GM19395 (cell line): ENCODE results near the gene RNF144B.
"Not testable (repeated sequence)": the region's sequence is repeated elsewhere in the genome, so short reads cannot be mapped to it uniquely, and the experiment has no call there.

ENCODE experiments used
- ATAC-seq: cut with Tn5 transposase; IDR thresholded peaks from one replicate; pipeline ENCODE4 v1.9.1; 2021; ENCODE audit warnings: mild to moderate bottlenecking, moderate library complexity; ENCODE audit not compliant: unreplicated experiment

Gene RNF144B

DNA sequence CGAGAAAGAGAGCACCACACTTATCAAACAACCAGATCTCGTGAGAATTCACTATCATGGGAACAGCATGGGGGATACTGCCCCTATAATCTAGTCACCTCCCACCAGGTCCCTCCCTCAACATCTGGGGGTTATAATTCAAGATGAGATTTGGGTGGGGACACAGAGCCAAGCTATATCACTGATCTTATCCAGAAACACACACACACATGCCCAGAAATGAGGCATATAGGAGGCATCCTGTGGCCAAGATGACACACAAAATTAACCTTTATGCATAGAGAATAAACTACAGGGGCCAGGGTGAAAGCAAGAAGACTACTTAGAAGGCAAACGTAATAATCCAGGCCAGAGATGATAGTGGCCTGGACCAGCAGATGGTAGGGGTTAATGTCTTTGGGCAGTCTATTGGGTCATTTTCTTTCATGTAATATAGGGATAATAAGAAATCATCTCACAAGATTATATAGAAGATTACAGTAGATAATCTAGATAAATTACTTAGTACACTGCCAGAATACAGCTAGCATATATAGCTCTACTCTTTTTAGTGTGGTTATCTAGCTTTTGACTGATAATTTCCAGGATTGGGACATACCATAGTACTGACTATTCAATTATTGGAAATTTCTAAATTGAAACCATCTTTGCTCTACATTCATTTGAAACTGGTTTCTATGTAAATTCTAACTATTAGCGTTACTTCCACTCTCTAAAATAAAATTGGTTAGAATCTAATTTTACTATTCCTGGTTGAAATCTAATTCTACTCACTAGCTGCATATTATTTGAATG, 20.0 kb downstream of the RNF144B start:
- ATAC-seq: no peak

DNA sequence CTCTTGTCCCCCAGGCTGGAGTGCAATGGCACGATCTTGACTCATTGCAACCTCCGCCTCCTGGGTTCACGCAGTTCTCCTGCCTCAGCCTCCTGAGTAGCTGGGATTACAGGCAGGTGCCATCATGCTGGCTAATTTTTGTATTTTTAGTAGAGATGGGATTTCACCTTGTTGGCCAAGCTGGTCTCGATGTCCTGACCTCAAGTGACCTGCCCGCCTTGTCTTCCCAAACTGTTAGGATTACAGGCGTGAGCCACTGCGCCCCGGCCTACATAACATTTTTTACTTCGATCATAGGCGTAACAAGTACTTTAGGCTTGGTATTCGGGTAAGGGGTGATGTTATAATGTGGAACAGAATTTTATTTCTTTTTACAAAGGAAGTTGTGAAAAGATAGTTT, 22.5 kb downstream of the RNF144B start:
- ATAC-seq: not testable (repeated sequence)

DNA sequence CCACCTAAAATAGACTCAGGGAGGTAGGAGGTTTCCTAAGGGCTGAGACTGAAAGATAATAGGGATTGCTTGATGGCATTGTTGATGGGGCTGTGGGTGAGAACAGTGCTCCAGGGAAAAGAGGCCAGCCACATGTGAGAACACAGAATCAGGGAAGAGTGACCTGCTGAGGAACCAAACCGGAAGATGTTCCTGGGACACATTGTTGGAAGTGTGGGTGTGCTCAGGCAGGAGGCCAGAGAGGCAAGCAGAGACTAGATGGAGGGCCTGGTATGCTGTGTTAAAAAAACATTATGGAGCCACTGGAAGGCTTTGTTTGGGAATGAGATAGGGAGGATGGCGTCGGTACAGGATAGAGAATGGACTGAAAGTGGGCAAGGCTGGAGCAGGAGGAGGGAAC, 23.3 kb downstream of the RNF144B start:
- no peak for ATAC-seq

DNA sequence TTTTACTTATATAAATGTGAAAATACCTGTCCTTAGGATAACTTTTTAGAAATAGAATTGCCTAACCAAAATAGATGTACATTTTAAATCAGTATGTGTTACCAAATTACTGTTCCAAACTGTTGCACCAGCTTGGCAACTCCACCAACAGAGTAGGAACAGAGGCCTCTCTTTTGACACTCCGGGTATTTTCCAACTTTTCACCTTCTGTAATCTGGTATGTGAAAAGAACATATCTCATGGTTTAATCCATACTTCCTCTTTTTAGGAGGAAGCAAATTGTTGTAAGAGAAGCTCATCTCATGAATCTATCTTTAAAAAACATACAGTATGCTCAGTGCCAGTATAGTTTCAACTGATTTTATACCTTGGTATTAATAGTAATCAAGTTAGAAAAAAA, 24.9 kb downstream of the RNF144B start:
- ATAC-seq: no peak

DNA sequence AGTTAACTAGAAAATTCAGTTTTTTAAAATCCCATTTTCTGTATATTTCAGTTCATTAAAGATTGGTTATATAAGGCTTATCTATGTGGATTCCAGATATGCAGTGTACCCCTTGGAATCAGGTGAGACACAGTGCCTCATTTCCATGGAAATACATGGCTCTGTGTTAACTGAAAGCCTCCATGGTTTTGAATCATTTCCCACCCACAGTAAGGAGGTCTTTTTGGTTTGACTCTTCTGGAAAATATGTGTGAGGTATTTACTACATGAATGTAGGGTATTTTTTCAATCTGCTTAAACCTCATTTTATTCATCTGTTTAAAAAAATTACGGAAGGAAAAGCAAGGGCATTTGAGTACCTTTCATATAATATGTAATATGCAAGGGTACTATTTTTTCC, 25.5 kb downstream of the RNF144B start:
- no peak for ATAC-seq

DNA sequence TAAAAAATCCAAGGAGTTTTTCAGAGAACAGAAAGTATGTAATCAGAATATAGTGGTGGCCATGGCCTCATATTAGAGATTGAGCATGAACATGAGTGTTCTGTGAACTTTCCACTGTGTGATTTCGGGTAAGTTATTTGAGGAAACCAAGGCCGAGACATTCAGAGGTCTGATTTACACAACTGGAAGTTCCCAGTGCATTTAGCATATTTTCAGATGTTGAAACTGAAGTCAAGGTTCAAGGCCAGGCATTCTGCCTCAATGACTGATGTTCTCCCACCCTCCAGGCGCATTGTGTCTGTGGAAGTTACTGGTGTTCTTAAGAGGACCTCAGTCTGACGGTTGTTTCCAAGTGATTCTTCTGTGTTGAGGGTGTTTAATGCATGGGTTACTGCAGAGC, 26.2 kb downstream of the RNF144B start:
- no peak for ATAC-seq

DNA sequence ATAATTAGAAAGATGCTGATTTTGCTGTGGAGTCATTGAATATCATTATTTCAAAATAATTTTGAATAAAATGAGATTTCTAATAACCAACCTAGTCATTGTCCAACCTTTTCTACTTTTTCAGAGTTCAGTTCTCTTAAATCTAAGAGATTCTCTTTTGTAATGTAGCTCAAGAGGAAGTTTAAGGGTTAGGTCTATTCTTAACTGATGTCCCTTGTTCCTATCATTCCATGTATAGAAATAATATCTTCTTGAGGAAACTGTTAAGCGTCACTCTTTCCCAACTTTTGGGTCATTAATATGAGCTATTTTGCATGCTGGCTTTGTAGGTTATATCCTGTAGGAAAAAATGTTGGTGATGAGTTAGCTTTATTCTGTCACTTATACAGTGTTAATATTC, 27.0 kb downstream of the RNF144B start:
- no peak for ATAC-seq

DNA sequence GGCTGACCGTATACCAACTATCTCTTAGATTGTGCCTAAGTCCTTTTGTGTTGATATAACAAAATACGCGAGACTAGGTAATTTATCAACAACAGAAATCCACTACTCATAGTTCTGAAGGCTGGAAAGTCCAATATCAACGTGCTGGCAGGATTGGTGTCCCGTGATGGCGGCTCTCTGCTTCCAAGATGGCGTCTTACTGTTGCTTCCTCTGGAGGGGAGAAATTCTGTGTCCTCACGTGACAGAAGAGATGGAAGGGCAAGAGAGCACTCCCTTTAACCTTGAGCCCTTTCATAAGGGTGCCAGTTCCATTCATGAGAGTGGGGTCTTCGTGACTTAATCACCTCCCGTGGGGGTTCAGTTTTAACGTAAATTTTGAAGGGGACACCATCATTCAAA, 28.1 kb downstream of the RNF144B start:
- ATAC-seq: no peak

DNA sequence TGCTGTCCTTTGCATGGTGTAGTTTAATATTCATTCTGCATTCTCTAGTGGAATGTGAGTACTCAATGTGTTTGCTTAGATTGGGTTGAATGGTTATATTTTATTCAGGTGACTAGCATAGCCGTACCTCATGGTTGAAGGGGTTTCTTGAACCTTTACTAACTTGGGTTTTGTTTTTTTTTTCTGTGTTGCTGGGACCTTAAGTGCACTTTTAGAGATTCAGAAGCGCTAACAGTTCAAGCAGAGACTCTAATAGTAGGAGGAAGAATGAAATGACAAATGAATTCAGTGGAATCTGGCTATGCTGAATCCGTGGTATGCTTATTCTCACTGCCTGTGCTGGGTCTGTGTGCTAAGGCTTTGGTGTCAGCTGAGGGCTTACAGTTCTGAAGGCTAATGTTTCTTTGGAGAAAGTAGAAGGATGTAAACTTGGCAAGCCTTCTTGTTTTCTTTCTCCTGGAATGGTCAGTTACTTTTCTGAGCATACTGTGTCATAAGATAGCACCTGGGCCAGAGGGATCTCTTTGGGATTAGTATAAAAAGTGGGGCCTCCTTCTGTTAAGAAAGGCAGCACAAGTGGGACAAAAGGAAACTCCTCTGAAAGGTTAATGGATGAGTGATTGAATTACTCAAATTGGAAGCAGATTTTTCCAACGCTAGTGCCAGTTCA, 28.7 kb downstream of the RNF144B start:
- ATAC-seq: no peak

DNA sequence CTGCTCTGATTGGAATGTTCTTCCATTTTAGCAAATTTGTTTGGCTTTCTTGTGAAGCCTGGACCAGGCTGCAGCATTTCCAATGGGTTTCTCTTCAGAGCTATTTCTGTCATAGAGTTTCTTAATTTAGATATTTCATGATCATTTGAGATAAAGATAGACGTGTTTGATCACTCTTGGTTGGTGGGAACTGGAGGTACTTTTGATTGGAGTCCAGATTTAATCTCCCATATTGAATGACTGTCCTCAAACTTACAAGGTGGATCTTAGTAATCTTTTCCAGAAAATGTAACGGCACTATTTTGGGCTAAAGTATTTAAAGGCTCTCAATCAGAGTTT, 29.2 kb downstream of the RNF144B start:
- no peak for ATAC-seq

DNA sequence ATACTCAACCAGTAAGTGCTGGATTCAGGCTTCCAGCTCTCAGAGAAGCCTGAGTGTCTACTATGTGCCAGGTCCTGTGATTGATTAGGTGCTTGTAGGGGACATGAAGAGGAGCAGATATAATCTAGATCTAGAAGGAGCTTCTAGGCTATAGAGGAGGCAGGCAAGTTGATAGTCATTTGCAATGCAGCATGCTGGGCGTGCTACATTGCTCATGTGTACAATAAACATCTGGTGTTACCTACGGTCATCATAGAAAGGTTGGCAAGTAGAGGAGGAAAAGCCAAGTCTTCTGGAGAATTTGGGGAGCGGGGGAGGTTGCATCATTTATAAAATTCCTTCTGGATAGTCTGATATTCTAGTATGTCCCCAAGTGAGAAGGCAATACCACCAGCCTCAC, 33.2 kb downstream of the RNF144B start:
- no peak for ATAC-seq

DNA sequence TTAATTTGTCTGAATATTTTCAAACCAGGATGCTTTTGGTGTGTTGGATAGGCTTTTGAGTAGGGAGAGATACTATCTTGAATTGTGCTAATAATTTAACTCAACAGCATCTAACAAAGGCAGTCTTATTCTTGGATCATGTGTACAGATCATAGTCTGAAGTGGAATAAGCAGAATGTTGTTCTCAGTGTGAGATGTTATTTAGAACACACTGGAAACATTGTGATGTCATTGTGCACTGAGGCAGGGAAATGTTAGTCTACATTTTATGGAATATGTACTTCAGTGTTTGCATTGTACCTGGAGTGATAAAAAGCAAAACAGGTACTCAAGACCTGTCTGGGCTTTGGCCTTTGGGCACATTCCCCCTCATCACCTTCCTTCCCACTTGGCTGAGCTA, 35.0 kb downstream of the RNF144B start:
- ATAC-seq: no peak

DNA sequence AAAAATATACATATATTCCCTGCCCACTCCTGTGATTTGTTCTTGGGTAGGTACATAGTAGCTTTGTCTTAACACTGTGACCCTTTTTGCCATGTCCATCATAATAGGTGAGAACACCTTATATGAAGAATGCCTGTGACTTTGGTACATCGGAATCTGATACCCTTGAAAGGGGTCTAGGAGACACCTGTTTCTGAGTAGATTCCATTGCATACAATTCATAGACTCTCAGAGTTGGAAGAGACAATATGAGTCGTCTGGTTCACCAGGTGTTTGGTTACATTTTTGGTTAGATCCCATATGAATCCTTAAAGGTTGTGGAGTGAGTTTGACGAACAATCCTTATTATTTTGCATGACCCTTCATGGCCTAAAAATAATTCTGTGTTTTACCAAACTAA, 36.3 kb downstream of the RNF144B start:
- ATAC-seq: no peak

DNA sequence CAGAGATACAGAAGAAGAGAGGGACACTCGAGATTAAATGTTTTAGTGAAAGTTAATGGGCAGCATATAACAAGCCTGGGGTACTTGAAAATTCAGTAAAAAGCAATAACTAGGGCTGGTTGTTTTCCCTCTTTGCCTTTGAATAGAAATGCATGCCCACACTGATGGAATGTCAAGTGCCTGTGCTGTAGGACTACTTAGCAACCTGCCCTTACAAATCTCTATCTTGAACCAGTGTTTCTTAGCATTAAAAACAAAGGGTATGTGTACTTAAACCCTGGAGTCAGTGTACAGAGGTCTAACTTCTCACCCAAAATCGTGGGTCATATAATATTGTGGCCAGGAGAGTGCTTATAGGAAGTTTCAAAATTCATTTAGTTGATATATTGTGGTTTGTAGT, 37.1 kb downstream of the RNF144B start:
- ATAC-seq: no peak

DNA sequence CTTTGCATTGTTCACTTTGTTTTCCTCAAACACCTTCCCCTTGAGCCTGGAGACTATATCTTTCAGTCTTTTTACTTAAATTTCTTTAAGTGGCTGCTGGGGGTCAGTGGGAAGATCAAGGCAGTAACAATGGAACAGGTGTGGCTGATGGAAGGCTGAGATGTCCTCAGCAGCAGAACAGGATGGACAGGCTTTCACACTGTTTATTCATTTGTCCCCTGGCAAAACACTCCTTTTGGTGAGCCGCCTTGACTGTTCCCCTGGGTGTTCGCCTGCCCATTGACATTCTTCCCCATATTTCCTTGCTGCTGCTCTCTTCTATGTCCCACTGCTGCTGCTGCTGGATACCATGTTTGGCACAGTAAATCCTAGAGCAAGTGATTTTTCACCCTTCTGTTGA, 38.1 kb downstream of the RNF144B start:
- no peak for ATAC-seq

DNA sequence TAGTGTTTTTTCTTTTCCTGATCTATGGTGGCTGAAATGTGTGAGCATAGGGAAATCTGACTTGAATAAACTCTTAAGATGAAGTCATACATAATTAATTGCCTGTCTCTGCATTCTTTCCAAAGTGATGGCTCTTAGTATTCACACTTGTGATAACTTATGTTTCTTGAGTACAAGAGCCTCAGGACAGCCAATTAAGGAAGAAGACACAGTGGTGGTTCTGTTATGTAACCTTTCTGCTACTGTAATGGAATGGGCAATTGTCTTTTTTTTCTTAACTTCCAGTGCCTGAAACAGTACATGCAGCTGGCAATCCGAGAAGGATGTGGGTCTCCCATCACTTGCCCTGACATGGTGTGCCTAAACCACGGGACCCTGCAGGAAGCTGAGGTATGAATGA, 40.1 kb downstream of the RNF144B start:
- no peak for ATAC-seq

DNA sequence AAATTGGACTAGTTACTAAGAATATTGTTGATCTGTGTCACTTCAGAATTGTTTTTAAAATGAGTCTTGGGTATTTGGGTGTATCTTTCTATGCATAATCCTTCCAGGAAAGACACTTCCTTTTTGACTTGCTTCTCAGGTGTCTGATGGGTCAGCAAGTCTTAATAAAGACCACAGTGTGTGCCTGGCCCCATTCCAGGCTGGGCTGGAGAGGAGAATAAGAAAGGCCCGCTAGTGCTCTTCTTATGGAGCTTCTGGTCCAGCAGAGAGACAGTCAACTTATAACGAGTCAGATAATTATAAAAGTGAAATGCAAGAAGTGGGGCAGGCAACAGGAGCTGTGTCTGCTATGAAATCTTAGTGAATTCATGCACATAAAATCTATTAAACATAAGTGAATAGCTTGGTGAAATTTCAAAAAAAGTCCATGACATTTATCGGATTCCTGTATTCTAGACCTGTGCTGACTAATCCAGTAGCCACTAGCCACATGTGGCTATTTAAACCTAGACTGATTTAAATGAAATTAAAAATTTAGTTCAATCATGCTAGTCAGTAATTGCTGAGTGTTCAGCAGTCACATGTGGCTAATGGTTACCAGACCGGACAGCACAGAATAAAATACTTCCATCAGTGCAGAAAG, 42.6 kb downstream of the RNF144B start:
- ATAC-seq: no peak

DNA sequence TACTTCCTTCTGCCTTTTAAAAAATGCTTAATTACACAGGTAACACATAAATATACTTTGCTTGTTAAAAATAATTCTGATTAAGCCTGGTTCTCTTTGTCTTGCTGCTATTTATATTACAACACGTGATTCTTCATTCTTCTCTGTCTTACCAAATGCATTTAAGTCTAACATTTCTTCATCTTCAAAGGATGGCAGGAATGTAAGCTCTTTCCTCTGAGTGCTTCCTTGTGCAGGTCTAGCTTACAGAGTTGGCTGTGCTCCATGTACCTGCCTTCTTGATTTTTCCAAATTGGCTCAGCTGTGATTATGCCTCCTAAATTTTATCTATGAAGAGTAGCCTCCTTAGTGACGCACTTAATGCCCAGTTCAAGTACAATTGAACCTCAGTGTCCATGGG, 44.4 kb downstream of the RNF144B start:
- no peak for ATAC-seq

DNA sequence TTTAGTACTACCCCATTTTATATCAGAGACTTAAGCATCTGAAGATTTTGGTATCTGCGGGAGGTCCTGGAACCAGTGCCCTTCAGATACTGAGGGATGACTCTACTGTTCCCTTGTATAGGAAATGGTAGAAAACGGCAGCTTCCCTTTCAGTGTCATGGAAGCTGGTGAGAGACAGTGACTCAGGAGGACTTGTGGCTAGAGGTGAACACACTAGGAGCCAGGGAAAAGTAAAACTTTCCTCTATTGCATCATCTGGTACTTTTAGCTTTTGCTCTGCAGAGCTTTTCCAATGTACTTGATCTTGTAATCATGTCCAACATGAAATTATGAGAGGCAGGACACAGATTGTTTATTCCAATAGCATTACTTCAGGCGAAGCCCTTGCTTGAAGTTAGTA, 45.0 kb downstream of the RNF144B start:
- ATAC-seq: no peak

DNA sequence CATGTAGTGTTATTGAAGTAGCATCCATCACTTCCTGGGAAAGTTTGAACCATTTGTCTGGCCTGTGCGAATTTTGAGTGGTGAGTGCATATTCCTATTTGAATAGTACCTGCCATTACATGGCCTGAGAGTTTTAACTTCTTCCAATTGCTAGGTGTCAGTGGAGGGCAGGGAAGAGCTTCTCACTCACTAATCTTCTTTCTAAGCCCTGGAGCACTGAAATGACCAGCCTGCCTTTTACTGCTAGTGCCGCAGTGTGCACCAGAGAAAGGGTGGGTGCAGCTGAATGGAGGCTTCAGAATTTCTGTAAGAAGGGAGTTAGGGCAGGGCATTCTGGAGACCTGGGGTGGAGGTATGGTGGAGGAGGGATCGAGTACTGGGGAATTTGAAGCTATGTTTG, 45.5 kb downstream of the RNF144B start:
- no peak for ATAC-seq

DNA sequence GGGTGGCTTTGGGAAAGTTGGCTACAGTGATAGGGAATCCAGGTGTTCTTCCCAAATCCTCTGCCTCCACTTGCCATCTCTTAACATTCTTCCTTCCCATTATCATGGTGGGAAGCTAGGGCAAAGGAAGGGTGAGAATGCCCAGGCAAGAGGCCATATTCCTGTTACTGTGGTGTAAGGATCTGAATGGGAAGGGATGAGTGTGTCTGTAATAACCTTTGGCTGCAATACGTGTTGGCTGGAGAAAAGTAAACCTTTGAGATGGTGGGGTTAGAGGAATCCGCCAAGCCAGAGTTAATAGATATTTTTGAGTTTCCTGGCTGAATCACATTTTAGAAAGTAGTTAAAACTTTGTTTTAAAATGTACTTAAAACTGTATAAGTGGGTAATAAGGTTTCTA, 45.9 kb downstream of the RNF144B start:
- ATAC-seq: no peak

DNA sequence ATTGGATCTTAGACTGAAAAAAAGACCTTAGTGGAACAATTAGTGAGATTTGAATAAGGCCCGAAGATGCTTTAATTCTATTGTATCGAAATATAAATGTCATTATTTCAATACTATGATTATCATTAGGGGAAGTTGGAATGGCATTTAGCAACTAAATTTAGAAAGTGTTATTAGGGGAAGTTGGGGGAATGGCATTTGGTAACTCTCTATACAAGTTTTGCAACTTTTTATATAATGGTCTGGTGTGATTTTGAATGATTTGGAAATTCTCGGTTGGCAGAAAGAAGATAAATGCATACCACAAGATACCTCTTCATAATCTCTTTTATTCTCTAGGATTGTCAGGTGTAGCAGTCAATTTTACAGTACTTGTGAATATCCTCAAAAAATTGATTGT, 49.2 kb downstream of the RNF144B start:
- ATAC-seq: no peak
